HAP-1 (cell line): Measurements from ENCODE around the gene ZNF780A.
"Not testable (repeated sequence)": the region's sequence is repeated elsewhere in the genome, so short reads cannot be mapped to it uniquely, and the experiment has no call there.

Source experiments
- DNase-seq, 2 experiments: peaks; one replicate each; pipeline ENCODE4 v3.0.0-alpha.2; 2016 to 2020; ENCODE audit warnings: low spot score in 2 of 2
- H3K27me3 ChIP-seq: fragments of 250-450 bp; sonication (Bioruptor Pico); 2 replicates; pipeline ENCODE4 v1.5.1; 2020; ENCODE audit warnings: low read depth, mild to moderate bottlenecking, moderate library complexity
- H3K36me3 ChIP-seq: fragments of 250-450 bp; sonication (Bioruptor Pico); replicated peaks from 2 replicates; pipeline ENCODE4 v1.5.1; 2020; ENCODE audit warnings: mild to moderate bottlenecking
- H3K4me1 ChIP-seq: fragments of 250-450 bp; sonication (Bioruptor Pico); 2 replicates; pipeline ENCODE4 v1.5.1; 2020; ENCODE audit warnings: mild to moderate bottlenecking
- H3K4me3 ChIP-seq: fragments of 250-450 bp; sonication (Bioruptor Pico); 2 replicates; pipeline ENCODE4 v1.5.1; 2020; ENCODE audit warnings: mild to moderate bottlenecking, moderate library complexity
- H3K9me3 ChIP-seq: fragments of 250-450 bp; sonication (Bioruptor Pico); 2 replicates; pipeline ENCODE4 v1.5.1; 2020; ENCODE audit warnings: mild to moderate bottlenecking, moderate library complexity
- in situ Hi-C: fragments of 300-500 bp; cut with MboI; formaldehyde crosslinking; loops from 3 replicates; pipeline ENCODE4 v1.14.3; 2020; ENCODE audit warnings: low sequenced_read_pairs, inconsistent platforms, mixed read lengths

ZNF780A gene

GRCh38 chr19:40090241-40091204 is at the start of gene ZNF780A:
TSS of gene ZNF780A (minus strand) at chr19:40090943. CDS start at chr19:40084753, 6,190 bp downstream.
- Histone ChIP-seq H3K27me3 (peaks cover 6% of the 10 kb centered on the region; the same call in 1 of the 2 replicates), H3K4me3 (peak within 1 kb of the TSS; percentile 82), H3K4me1 (peaks cover 6% of the 10 kb centered on the region), H3K36me3 (no peaks in the 10 kb centered on the region), H3K9me3 (no peaks in the 10 kb centered on the region; the same call in none of the 2 replicates)
- DNase-seq, result peak; percentile 64 to 85
- in situ Hi-C loops, result no loop called here

GRCh38 chr19:40139533-40140287 is 49.0 kb upstream of the ZNF780A start:
- in situ Hi-C loops, result loop anchor here (5.0 kb wide), 1 partner anchor 83 kb away; no protein-coding TSS in a partner anchor
- Histone ChIP-seq H3K9me3 (no peaks in the 10 kb centered on the region), H3K27me3 (peaks cover 15% of the 10 kb centered on the region; the same call in 1 of the 2 replicates), H3K36me3 (no peaks in the 10 kb centered on the region), H3K4me1 (peaks cover 5% of the 10 kb centered on the region), H3K4me3 (no peak overlapping the region)
- peak; percentile 34 to 58 for DNase-seq

GRCh38 chr19:40136818-40137217 is 46.1 kb upstream of the ZNF780A start:
- DNase-seq, result no peak
- in situ Hi-C loops, result loop anchor here (5.0 kb wide), 1 partner anchor 85 kb away; no protein-coding TSS in a partner anchor

GRCh38 chr19:40134866-40135265 is 44.1 kb upstream of the ZNF780A start:
- peak in 1 of 2 experiments; percentile 62 for DNase-seq
- H3K4me3 ChIP-seq, result no peak overlapping the region
- in situ Hi-C loops, result loop anchor here (5.0 kb wide), 1 partner anchor 87 kb away; no protein-coding TSS in a partner anchor
- H3K9me3 ChIP-seq, result peaks cover 9% of the 10 kb centered on the region
- H3K4me1 ChIP-seq, result peaks cover 2% of the 10 kb centered on the region; the same call in 1 of the 2 replicates
- peaks cover 15% of the 10 kb centered on the region for H3K27me3 ChIP-seq
- H3K36me3 ChIP-seq, result no peaks in the 10 kb centered on the region

More at GRCh38 chr19:40136818-40137217, 46.1 kb upstream of the ZNF780A start:
- no peaks in the 10 kb centered on the region for H3K36me3 ChIP-seq
- no peak overlapping the region for H3K4me3 ChIP-seq
- H3K27me3 ChIP-seq, result peaks cover 15% of the 10 kb centered on the region
- H3K9me3 ChIP-seq, result no peaks in the 10 kb centered on the region
- H3K4me1 ChIP-seq, result peaks cover 2% of the 10 kb centered on the region; the same call in 1 of the 2 replicates

- no peak for DNase-seq
- no peaks in the 10 kb centered on the region for H3K36me3 ChIP-seq
- H3K27me3 ChIP-seq, result peaks cover 15% of the 10 kb centered on the region
- in situ Hi-C loops, result no loop called here
- H3K9me3 ChIP-seq, result peaks cover 13% of the 10 kb centered on the region
- H3K4me3 ChIP-seq, result no peak overlapping the region
- peaks cover 5% of the 10 kb centered on the region for H3K4me1 ChIP-seq
Observed at GRCh38 chr19:40133491-40133890, 42.7 kb upstream of the ZNF780A start.

- H3K4me3 ChIP-seq, result no peak overlapping the region
- DNase-seq, result no peak
- in situ Hi-C loops, result no loop called here
- H3K27me3 ChIP-seq, result no peaks in the 10 kb centered on the region; the same call in 1 of the 2 replicates
- H3K36me3 ChIP-seq, result no peaks in the 10 kb centered on the region
- peaks cover 13% of the 10 kb centered on the region for H3K9me3 ChIP-seq
- H3K4me1 ChIP-seq, result peaks cover 3% of the 10 kb centered on the region; the same call in 1 of the 2 replicates
Observed at GRCh38 chr19:40130013-40130412, 39.3 kb upstream of the ZNF780A start.

- Histone ChIP-seq H3K9me3 (peaks cover 13% of the 10 kb centered on the region), H3K36me3 (no peaks in the 10 kb centered on the region), H3K4me1 (peaks cover 3% of the 10 kb centered on the region; the same call in 1 of the 2 replicates), H3K27me3 (no peaks in the 10 kb centered on the region; the same call in 1 of the 2 replicates), H3K4me3 (no peak overlapping the region)
- in situ Hi-C loops, result no loop called here
- no peak for DNase-seq
Observed at GRCh38 chr19:40129425-40129824, 38.7 kb upstream of the ZNF780A start.

GRCh38 chr19:40128991-40129390 is 38.2 kb upstream of the ZNF780A start:
- in situ Hi-C loops, result no loop called here
- Histone ChIP-seq H3K36me3 (no peaks in the 10 kb centered on the region), H3K27me3 (no peaks in the 10 kb centered on the region; the same call in 1 of the 2 replicates), H3K4me3 (no peak overlapping the region), H3K9me3 (peaks cover 13% of the 10 kb centered on the region), H3K4me1 (peaks cover 3% of the 10 kb centered on the region; the same call in 1 of the 2 replicates)
- no peak for DNase-seq

- no peak for DNase-seq
- in situ Hi-C loops, result no loop called here
- Histone ChIP-seq H3K9me3 (no peaks in the 10 kb centered on the region), H3K4me1 (no peaks in the 10 kb centered on the region), H3K27me3 (no peaks in the 10 kb centered on the region), H3K4me3 (no peak overlapping the region), H3K36me3 (no peaks in the 10 kb centered on the region)
Observed at GRCh38 chr19:40119380-40119779, 28.6 kb upstream of the ZNF780A start.

- H3K27me3 ChIP-seq, H3K4me1 ChIP-seq, in situ Hi-C loops, H3K4me3 ChIP-seq, H3K9me3 ChIP-seq, H3K36me3 ChIP-seq, DNase-seq: not testable (repeated sequence)
Observed at GRCh38 chr19:40118638-40119037, 27.9 kb upstream of the ZNF780A start.

- H3K4me3 ChIP-seq, result no peak overlapping the region
- no peaks in the 10 kb centered on the region for H3K36me3 ChIP-seq
- DNase-seq, result no peak
- H3K4me1 ChIP-seq, result no peaks in the 10 kb centered on the region
- H3K9me3 ChIP-seq, result peaks cover 2% of the 10 kb centered on the region; the same call in 1 of the 2 replicates
- H3K27me3 ChIP-seq, result no peaks in the 10 kb centered on the region
- in situ Hi-C loops, result no loop called here
Observed at GRCh38 chr19:40116075-40116474, 25.3 kb upstream of the ZNF780A start.

GRCh38 chr19:40114119-40114518 is 23.4 kb upstream of the ZNF780A start:
- in situ Hi-C loops, H3K27me3 ChIP-seq, H3K9me3 ChIP-seq, H3K36me3 ChIP-seq, H3K4me3 ChIP-seq, DNase-seq, H3K4me1 ChIP-seq: not testable (repeated sequence)

- H3K4me3 ChIP-seq, H3K27me3 ChIP-seq, H3K4me1 ChIP-seq, DNase-seq, H3K9me3 ChIP-seq, H3K36me3 ChIP-seq, in situ Hi-C loops: not testable (repeated sequence)
Observed at GRCh38 chr19:40112271-40112670, 21.5 kb upstream of the ZNF780A start.
